ENCODE measurements around the gene SH3RF1.

DNA sequence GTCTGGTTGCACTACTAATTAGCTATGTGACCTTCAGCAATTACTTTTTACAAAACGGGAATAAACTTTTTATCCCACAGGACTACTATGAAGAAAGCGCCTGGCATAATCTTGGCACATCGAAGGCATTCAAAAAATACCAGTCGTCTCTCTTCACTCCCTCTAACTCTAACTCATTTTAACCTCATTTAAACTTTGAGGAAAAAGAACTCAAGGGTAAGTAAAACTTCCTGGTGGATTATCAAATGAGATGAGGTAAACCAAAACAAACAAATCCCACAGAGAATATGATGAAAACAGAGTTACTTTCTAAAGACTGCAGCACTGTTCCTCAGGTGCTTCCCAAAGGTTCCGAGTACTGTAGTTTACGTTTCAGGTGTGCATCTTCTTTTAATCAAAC is 66.9 kb downstream of the SH3RF1 start:
- TF ChIP-seq, protein P1, sequence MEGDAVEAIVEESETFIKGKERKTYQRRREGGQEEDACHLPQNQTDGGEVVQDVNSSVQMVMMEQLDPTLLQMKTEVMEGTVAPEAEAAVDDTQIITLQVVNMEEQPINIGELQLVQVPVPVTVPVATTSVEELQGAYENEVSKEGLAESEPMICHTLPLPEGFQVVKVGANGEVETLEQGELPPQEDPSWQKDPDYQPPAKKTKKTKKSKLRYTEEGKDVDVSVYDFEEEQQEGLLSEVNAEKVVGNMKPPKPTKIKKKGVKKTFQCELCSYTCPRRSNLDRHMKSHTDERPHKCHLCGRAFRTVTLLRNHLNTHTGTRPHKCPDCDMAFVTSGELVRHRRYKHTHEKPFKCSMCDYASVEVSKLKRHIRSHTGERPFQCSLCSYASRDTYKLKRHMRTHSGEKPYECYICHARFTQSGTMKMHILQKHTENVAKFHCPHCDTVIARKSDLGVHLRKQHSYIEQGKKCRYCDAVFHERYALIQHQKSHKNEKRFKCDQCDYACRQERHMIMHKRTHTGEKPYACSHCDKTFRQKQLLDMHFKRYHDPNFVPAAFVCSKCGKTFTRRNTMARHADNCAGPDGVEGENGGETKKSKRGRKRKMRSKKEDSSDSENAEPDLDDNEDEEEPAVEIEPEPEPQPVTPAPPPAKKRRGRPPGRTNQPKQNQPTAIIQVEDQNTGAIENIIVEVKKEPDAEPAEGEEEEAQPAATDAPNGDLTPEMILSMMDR (IDR thresholded peaks at IDR 0.05), result no peak
- no peak for TF ChIP-seq POLR2A (IDR thresholded peaks at IDR 0.05)
- no peak for TF ChIP-seq POLR2AphosphoS5 (IDR thresholded peaks at IDR 0.05)

Measured in sigmoid colon (tissue), 4 donors.